GM19238 (cell line): ENCODE measurements around the gene KCNAB1.

Experiments used
- DNase-seq: peaks from one replicate; pipeline ENCODE4 v3.0.0; 2011; ENCODE audit warnings: low spot score; ENCODE audit not compliant: insufficient read length

Gene KCNAB1

DNA sequence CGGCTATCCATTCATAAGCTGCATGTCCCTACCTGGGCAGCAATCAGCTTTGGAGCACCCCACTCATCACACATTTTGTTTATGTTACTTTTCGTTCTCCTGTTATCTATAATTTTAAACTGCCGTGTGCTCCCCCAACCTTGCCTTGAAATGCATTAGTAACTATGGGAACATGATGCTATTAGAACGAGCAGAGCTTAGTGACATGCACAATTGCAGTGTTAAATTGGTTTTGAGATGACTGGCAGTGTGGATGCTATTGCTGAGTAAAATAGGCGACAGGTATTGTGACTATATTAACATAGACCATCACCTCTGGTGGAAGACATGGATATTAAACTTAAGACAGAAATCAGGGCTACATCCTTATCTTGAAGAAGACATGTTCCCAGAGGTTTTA, 191.6 kb downstream of the KCNAB1 start:
- DNase-seq = no peak

DNA sequence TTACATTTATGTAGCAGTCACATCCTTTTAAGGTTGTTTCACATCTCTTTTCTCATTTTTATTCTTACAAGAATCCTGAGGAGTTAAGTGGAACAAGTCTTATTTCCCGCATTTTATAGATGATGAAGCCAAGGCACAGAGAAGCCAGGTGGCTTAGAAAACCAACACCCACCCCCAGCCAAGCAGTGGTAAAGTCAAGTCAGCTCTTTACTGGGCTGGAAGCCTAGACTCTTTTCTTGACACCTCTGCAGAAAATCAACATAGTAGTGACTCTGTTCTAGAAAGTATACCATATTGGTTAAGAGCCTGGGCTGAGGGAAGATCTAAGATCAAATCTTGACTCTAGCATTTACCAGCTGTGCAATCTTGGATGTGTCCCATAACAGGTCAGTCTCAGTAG, 195.7 kb downstream of the KCNAB1 start:
- DNase-seq = no peak

- no peak for DNase-seq
These were observed 197.2 kb downstream of the KCNAB1 start for GRCh38 chr3:156317462-156318074.

GRCh38 chr3:156321945-156322344, 201.6 kb downstream of the KCNAB1 start:
- no peak for DNase-seq

- no peak for DNase-seq
These were observed 203.1 kb downstream of the KCNAB1 start for GRCh38 chr3:156323466-156323865.

DNA sequence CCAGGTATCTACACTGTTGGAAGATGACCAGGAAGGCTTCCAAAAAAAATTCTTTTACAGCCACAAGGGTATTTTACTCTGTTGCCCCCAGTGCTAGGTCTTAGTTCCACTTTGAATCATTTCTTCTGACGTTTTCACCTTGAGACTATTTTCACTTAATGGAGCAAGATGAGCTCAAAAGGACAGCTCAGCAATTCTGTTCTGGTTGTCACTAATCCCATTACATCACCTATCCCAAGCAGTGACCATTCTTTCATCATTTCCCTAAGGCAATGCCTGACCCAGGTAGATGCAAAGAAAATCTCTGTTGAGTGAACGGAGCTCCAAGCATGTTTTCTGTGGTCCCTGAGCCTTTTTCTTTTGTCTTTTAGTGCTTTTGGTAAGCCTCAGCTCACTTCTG, 210.0 kb downstream of the KCNAB1 start:
- DNase-seq = no peak

GRCh38 chr3:156332304-156332703, 211.9 kb downstream of the KCNAB1 start:
- DNase-seq = no peak

GRCh38 chr3:156334841-156335545, 214.6 kb downstream of the KCNAB1 start:
- DNase-seq = no peak

DNA sequence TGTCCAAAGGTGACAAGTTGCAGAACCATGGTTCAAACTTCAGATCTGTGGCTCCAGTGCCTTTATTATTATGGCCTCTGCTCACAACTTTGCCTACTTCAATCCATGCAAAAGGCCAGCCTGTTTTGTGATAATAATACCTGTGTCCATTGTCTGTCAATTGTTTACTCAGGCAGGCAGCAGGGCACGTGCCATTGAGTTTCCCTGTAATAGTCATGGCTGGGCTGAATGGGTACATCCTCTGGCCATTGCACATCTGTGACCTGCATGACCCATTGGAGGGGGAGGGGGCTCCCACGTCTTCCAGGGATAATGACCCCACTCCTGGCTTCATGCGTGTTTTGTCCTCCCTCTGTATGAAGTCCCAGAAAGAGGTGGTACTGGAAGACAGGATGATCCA, 219.1 kb downstream of the KCNAB1 start:
- DNase-seq = no peak

DNA sequence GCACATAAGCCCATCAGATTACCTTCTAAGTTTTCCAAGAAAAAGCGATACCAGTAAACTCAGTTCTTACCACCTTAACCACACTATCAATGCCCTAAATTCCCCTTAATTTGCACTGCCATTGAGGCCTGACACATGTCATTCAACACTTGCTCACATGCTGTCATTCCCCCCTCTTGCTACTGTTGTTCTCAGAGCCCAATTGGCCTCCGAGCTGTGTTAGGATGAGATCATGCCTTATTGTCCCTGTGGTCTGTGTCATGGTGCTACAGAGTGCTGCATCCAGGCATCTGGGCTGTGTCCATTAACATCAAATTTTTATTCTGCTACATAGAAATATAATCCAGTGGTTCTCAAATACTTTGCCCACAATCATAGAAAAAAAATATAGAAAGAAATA, 221.0 kb downstream of the KCNAB1 start:
- no peak for DNase-seq

DNA sequence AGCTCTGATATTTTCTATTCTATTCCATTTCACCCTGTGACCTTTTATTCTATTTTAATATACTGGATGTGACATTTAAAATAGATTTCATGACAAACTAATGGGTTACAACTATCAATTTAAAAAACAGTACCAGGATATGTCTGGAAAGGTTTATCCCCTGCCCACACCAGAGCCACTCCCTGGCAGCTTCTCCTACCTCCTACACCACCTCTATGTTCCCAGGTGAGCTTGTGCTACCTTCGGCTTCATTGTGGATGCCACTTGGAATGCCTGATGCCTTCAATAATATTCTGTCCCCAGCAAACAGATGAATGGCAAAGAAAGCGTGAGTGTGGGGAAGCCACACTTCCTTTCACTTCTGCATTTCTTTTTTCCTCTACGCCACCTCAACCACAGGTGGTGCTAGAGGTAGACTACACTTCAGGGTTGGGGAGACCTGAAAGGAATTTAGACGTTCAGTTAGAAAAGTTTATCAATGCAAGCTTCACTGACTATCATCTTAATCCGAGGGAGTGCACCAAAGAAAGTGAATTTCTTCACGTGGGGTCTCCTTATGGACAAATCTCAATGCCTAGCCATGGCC, 221.5 kb downstream of the KCNAB1 start:
- peak; percentile 12 for DNase-seq

GRCh38 chr3:156344215-156344614, 223.8 kb downstream of the KCNAB1 start:
- no peak for DNase-seq

- no peak for DNase-seq
These were observed 228.7 kb downstream of the KCNAB1 start for GRCh38 chr3:156349111-156349510.

DNA sequence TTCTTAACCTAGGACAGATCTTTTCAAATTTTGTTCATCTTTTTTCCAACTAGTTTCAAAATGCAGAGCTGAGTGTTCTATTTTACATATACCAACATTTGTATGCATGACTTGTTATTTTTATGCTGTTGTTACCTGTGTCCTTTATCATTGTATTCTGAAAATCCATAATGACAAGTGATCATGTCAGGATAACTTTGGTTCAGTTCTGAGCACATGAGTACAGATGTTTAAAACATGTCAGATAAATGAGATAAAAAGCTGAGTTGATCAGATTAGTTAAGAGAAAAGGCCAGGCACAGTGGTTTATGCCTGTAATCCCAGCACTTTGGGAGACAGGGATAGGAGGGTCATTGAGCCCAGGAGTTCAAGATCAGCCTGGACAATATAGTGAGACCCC, 229.6 kb downstream of the KCNAB1 start:
- DNase-seq = no peak

GRCh38 chr3:156350781-156351180, 230.4 kb downstream of the KCNAB1 start:
- no peak for DNase-seq

DNA sequence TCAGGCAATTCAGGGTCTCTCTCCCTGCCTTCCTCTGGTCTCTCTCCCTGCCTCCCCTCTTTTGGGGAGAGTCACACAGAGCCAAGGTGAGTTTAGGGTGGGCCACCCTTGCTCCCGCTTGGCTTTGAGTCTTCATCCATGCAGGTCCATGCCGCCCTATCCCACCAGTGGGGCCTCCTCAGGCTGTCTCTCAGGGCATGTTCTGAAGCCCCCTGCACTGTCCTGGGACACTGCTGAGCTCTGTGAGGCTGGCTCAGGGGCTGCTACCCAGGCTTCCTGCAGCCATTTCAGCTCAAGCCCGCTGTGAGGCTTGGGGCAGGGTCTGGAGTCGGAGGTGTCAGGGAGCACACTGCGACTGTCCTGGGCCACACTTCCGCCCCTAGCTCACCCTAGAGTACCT, 231.4 kb downstream of the KCNAB1 start:
- DNase-seq = no peak

DNA sequence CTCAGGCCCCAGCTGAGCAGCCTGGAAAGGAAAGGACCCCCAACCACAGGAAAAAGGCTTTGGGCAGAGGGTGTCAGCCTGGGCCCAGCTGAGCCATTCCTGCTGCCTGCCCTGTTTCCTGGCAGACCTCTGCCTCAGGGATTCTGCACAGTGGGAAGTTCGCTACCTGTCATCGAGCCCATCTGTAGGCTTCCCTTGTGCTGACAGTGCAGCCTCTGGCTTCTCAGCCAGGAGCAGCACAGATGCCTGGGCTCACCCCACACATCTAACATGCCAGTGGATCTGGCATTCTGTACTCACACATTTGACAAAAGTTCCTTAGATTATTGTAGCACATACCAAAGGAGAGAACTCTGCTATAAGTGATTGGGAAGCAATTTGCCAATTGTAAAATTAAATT, 232.3 kb downstream of the KCNAB1 start:
- DNase-seq = no peak

- DNase-seq = no peak
These were observed 233.2 kb downstream of the KCNAB1 start for GRCh38 chr3:156353563-156353962.

DNA sequence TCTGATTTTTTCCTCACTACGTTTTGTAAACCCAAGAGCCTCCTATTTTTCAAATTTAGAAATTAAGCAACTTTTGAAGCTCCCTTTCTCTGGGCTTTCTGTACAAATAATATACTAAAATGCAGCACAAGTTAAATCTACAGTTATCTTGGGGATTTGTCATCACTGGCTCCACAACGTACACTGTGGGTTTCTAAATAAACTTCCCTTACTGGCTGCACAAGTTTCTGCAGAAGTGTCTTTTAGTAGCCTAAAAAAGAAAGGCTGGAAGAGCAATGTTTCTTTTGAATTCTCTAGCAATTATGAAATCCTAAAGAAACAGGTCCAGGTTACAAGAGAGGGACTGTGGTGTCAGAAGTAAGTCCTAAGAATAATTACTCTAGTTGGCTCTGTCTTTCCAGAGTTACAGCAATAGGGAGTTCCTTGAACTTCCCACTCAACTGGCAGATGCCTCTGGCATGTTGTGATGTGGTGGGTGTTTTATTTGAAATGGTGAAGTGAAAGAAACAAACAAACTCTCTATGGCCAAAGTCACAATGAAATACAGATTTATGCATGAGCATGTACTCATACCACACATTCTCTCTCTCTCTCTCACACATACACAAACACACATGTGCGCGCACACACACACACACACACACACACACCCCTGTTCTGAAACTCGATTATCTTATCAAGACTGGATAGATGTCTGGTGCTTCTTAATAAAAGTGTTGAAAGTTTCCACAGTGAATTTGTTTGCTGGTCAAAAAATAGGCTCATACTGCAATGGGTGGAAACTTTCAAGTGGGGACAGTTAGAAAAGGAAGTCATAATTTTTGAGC, 236.4 kb downstream of the KCNAB1 start:
- no peak for DNase-seq

GRCh38 chr3:156358232-156358631, 237.9 kb downstream of the KCNAB1 start:
- no peak for DNase-seq

DNA sequence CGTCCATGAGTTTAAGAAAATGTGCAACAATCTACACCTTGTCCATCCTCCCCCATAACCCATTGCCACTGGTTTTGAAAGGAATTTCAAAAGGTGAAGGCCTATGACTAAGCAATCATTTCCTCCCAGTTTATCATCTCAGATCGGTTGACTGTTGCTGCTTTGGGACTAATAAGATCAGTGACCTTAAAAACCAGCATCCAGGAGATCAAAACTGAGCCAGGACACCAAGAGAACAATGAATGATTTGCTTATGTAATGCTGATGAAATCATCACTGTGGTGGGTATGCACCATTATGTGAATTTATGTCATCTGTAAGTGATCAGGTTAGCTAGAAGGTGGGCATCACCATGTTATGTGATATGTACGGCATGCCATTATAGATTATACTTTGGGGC, 239.0 kb downstream of the KCNAB1 start:
- DNase-seq = no peak

- DNase-seq = no peak
These were observed 239.7 kb downstream of the KCNAB1 start for GRCh38 chr3:156360083-156360482.
